Activated CD8-positive, alpha-beta memory T cell treated with anti-CD3 and anti-CD28 coated beads for 24 hours (primary cell): ENCODE results near the gene CLCN6.

Experiments
- DNase-seq: peaks from one replicate; pipeline ENCODE4 v3.0.0-alpha.2; 2020

CLCN6 gene

GRCh38 chr1:11880911-11881748 lies 75.1 kb downstream of the CLCN6 start:
- no peak for DNase-seq

DNA sequence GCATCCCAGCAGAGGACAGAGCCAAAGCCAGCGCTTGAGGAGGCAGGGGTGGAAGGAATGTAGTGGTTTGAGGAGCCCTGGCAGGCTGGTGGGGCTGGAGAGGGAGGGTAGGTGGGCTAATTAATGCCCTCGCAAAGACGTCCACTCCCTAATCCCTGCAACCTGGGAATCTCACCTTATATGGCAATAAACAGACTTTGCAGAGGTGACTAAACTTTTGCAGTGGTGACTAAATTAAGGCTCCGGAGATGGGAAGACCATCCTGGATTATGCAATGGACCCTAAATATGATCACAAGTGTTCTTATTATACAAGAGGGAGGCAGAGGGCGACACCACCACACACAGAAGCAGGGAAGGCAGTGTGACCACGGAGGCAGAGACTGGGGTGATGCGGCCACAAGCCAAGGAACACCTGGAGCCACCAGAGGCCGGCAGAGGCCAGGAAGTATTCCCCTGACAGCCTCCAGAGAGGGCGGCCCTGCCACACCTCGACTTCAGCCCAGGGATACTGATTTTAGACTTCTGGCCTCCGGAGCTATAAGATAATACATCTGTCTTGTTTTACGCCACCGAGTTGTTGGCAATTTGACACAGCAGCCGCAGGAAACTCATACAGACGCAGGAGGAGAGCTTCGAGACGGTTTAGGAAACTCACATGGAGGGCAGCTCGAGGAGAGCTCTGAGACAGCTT lies 75.9 kb downstream of the CLCN6 start:
- DNase-seq: no peak

DNA sequence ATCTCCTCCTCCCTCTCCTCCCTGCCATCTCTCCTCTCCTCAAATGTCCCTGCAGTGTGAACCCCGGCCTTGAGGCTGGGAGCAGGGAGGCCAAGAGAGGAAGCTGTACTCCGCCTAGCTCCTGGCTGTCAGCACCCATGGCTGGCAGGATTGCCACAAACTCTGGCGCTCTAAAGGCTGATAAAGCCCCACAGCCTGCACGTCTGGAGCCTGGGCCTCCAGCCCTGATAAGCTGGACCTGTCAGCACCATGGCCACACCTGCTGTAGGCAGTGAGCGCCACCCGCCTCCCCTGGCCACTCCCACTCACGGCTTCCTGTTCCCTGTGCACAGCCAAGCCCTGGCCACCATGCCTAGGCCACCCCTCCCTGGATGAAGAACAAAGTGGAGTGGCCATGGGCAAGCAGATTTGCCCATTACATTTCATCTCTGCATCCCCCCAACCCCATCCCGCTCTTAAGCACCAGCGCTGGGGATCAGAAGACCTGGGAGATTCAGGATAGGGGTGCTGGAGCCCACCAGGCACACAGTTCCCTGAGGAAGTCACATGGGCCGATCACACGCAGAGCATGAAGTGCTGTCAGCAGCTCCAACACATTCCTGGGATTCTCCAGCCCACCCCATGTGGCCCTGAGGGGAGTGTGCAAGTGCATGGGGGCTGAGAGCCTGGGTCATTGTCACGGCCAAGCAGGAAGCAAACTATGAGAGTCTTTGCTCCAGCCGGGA lies 77.0 kb downstream of the CLCN6 start:
- no peak for DNase-seq

- DNase-seq: no peak
Measured at GRCh38 chr1:11885916-11886315, 79.9 kb downstream of the CLCN6 start.

- no peak for DNase-seq
Measured at GRCh38 chr1:11886986-11887665, 81.1 kb downstream of the CLCN6 start.

GRCh38 chr1:11887666-11888007 lies 81.6 kb downstream of the CLCN6 start:
- DNase-seq: no peak

DNA sequence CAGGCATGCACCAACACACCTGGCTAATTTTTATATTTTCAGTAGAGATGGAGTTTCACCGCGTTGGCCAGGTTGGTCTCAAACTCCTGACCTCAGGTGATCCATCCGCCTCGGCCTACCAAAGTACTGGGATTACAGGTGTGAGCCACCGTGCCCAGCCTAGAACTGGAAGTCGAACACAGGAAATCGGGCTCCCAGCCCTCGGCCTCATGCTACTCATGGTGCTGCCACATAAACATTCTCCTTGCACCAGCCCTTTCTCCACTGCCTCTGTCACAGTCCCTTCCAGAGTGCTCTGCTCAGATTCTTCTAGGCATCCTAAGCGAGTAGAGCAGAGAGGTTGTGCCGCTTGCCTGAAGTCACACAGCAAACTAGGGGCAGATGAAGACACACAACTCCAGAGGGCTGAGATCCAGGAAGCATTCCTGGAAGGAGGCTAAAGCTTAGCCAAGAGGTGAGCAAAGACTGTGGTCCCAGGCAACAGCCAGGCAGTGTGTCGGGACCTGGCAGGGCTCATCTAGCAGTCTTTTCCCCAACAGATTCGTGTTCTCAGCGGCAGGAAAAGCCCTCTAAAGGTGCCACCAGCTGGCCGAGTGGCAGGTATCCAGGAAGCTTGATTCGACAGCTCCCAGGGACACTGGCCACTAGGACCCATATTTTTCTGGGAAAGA lies 82.3 kb downstream of the CLCN6 start:
- no peak for DNase-seq

DNA sequence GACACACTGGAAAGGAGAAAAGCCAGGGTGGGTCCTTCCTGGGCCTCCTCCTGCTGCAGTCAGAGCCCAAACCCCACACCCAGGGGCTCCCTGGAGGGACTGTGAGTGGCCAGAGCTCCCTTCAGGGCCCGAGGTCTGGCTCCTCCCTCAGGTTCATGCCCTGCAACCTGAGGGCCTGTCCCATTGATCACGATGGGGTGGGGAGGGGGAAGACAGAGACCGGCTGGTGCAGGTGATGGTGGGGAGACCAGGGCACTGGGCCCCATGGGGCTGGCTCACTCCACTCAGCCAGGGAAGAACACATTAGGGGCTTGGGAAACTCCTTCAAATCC lies 82.9 kb downstream of the CLCN6 start:
- no peak for DNase-seq

DNA sequence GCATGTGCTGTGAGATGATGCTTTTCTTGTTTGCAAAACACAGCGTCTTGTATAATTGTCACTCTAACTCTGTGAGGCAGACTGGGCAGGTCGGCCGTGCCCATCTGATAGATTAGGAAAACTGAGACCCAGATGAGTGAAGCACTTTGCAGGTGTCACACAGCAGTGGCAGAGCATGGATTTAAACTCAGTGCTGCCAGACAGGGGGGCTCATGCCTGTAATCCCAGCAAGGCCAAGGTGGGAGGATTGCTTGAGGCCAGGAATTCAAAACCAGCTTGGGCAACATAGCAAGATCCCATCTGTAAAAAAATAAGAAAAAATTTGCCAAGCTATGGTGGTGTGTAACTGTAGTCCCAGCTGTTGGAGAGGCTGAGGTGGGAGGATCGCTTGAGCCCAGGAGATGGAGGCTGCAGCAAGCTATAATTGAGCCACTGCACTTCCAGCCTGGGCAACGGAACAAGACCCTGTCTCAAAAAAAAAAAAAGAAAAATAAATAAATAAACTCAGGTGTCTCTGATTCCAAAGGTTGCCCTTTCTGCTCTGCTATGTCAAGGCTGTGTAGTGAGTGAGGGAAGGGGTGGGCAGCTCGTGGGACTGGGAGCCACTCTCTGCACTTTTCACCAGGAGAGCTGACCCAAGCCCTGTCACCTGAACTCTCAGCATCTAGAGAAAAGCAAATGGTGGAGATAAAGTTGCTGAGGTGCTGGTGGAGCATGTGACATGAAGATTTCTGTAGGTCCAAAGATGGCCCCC lies 85.6 kb downstream of the CLCN6 start:
- no peak for DNase-seq
